DMS53 treated with DMSO at 0.1 percent for 48 hours (cell line): ENCODE results near the gene NPHS1.
"Not testable (repeated sequence)": the region's sequence is repeated elsewhere in the genome, so short reads cannot be mapped to it uniquely, and the experiment has no call there.

ENCODE experiments used
- DNase-seq: peaks from one replicate; lab custom pipeline; 2025; ENCODE audit not compliant: unreplicated experiment; lab: John Stamatoyannopoulos, UW

The NPHS1 gene

DNA sequence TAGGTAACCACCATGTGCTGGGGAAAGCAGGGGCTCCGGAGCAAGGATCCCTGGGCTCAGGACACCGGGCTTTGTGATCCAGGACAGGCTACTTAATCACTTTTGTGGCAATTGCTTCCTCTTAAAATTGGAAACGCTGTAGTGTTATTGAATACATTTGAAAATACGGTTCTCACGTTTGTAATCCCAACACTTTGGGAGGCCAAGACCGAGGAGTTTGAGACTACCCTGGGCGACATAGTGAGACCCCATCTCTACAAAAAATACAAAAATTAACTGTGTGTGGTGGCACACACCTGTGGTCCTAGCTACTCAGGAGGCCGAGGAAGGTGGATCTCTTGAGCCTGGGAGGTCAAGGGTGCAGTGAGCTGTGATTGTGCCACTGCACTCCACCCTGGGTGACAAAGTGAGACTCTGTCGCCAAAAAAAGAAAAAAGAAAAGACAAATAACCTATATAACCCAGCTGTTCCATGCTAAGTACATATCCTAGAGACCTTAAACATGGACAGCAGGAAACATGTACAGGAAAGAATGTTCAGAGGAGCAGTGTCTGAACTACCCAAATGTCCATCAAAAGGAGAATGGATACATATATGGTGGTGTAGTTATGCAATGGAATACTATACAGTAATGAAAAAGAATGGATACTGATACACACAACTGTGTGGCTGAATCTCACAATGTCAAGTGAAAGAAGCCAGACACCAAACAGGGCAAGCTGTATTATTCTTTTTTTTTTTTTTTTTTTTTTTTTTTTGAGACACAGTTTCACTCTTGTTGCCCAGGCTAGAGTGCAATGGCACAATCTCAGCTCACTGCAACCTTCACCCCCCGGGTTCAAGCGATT, 39.0 kb downstream of the NPHS1 start:
- DNase-seq, result no peak

DNA sequence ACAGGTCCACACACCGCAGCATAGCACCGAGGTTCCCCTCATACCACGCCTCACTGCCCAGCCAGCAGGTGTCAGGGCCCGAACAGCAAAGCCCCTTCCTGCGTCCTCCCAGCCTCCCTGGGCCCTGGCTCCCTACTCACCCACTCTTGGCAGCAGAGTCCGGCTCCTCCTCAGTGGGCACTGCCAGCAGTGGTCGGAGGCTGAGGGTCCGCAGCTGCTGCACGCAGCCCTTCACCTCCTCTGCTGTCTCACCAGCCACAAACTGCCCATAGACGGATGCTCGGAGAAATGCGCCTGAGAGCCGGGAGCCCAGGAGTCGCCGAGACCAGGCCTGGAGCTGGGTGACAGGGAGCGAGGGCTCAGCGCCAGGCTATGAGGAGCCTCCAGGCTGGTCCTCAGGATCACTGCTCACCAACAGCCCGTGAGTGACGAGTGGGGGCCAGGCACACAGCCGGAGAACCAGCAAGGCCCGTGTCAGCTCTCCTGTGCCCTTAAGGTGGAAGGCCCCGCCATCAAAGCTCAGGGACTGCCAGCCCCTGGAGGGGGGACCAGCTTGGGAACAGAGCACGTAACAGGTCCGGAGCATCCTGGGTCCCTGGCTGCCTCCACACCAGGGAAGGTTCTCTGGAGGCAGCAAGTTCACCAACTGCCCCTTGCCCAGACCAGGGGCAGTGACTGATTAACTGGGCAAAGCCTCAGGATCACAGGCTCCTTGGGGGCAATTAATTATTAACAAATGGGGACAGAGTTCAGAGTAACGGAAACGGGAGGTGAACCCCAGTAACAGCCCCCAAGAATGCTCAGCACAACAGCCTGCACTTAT, 39.9 kb downstream of the NPHS1 start, which contains the start of gene PRODH2:
Gene PRODH2 (minus strand): TSS at position 626 of the 823 bp plus-strand sequence. CDS start 40 bp downstream, at position 586.
- DNase-seq, result no peak

- peak; percentile 8 for DNase-seq
Measured at GRCh38 chr19:35811317-35812219, 40.7 kb downstream of the NPHS1 start.

DNA sequence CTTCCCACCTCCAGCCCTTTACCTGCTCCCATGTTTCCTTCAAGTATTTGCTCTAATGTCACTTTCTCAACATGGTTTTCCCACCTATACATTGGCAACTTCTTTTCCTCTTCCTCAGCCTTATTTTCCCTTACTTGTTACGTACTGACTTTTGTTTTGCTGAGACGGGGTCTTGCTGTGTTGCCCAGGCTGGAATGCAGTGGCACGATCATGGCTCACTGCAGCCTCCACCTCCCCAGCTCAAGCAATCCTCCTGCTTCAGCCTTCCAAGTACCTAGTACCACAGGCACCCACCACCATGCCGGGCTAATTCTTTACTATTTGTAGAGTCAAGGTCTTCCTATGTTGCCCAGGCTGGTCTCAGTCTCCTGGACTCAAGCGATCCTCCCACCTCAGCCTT, 44.7 kb downstream of the NPHS1 start:
- no peak for DNase-seq

GRCh38 chr19:35806597-35806996, 45.7 kb downstream of the NPHS1 start:
- no peak for DNase-seq

GRCh38 chr19:35805526-35806102, 46.7 kb downstream of the NPHS1 start:
- DNase-seq, result peak; percentile 15

- DNase-seq, result no peak
Measured at GRCh38 chr19:35801828-35802227, 50.5 kb downstream of the NPHS1 start.

GRCh38 chr19:35797663-35798062, 54.6 kb downstream of the NPHS1 start:
- no peak for DNase-seq

- no peak for DNase-seq
Measured at GRCh38 chr19:35796645-35797542, 55.4 kb downstream of the NPHS1 start.

- not testable (repeated sequence) for DNase-seq
Measured at GRCh38 chr19:35795564-35795963, 56.7 kb downstream of the NPHS1 start.

- DNase-seq, result no peak
Measured at GRCh38 chr19:35793381-35794165, 58.7 kb downstream of the NPHS1 start.

DNA sequence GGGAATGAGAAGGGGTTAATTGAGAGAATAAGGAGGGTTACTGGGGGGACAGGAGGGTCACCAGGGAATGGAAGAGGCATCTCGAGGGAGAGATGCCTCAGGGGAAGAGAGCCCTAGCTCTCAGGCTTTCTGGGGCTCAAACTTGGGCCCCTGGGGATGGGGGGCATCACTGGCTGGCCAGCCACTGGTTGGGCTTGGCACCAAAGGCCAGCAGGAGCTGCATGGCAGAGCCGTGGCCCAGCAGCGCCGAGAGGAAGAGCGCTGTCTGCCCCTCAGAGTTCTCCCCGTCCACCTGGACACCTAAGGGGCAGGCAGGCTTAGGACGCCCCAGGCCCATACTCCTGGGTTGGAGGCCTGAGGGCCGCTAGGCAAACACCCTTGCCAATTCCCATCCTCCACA, 59.4 kb downstream of the NPHS1 start:
- no peak for DNase-seq

DNA sequence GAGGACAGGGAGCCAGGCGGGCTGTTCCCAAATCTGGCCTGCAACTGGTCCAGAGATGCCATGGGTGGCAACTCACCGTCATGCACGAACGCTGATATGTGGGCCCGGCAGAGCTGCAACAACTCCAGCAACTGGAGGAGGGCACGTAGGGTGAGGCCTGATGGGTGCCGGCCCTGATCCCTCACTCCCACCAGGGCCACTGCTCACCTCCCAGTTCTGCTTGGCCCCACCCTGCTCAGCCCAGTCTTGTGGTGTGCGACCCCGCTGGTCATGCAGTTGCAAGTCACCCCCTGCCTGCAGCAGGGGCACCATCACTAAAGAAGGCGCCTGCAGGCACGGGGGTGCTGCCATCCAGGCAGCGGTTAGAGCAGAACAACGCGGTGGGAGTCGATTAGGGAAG, 60.0 kb downstream of the NPHS1 start:
- no peak for DNase-seq

- DNase-seq, result no peak
Measured at GRCh38 chr19:35791814-35792279, 60.5 kb downstream of the NPHS1 start.

DNA sequence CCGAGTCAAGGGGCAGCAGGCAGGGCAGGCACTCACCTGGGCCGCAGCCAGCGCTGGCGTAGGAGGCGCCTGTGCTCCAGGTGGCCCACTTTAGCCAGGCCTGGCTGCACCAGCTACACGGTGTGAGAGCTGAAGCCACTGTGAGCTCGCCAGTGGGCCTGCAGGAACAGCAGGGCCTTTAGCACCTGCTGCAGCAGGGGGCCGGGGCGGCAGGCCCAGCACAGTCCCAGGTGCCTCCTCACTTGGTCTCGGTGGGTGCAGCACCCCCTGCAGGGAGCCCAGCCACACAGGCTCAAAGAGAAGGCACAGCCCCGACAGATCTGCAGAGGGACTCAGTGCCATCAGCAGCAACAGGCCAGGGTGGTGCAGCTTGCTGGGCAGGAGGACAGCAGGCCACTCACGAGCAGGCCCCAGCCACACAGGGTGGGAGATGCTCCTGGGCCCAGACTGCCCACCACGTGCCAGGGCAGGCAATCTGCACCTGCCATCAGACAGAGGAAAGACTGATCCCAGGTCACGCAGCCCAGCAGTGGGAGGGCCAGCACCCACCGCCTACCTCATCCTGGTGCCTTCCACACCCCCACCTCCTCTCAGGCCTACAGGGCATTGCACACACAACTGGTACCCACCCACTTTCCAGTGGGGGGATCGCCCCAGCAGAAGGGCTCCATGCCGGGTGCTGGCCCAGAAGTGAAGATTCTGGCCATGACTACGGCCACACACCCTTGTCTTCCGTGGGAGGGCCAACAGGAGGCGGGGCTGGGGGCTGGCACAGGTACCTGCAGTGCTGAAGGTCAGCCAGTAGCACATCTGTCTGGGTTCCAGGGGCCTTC, 61.1 kb downstream of the NPHS1 start:
- DNase-seq, result no peak

- no peak for DNase-seq
Measured at GRCh38 chr19:35789978-35790944, 62.0 kb downstream of the NPHS1 start.
